Endometrial microvascular endothelial cells (primary cell): ENCODE data around the gene AUTS2. TPM values are rescaled to one million over a fixed set of nuclear protein-coding genes. Genes with fewer than 3 reads are reported as not detected.

Source experiments
- in situ Hi-C: cut with HindIII; loops from 2 replicates; pipeline ENCODE4 v1.10.0; 2017; ENCODE audit warnings: low sequenced_read_pairs, low pct_unique_long_range_greater_than_20kb; ENCODE audit errors: inconsistent ontology term
- total RNA-seq: library from RNA; depleted of rRNA; stranded (reverse); fragments of >200 nt; gene quantifications from one replicate; pipeline ENCODE4 v1.2.3, GENCODE V29; 2015; ENCODE audit errors: inconsistent ontology term

AUTS2 gene
- total RNA-seq, 1 donor from 2014 or later, result 0.09 TPM

- in situ Hi-C loops, result no loop called here
Measured at GRCh38 chr7:70766694-70767093, 1168.4 kb downstream of the AUTS2 start.

GRCh38 chr7:70770154-70770553, 1171.9 kb downstream of the AUTS2 start:
- in situ Hi-C loops, result no loop called here

GRCh38 chr7:70771451-70771850, 1173.2 kb downstream of the AUTS2 start:
- in situ Hi-C loops, result no loop called here

GRCh38 chr7:70772891-70773290, 1174.6 kb downstream of the AUTS2 start:
- in situ Hi-C loops, result no loop called here

GRCh38 chr7:70773406-70773805, 1175.1 kb downstream of the AUTS2 start:
- in situ Hi-C loops, result no loop called here

- in situ Hi-C loops, result no loop called here
Measured at GRCh38 chr7:70774950-70775527, 1176.8 kb downstream of the AUTS2 start.

- in situ Hi-C loops, result no loop called here
Measured at GRCh38 chr7:70775570-70776156, 1177.4 kb downstream of the AUTS2 start.

GRCh38 chr7:70776627-70777101, 1178.4 kb downstream of the AUTS2 start:
- in situ Hi-C loops, result no loop called here

GRCh38 chr7:70777251-70777650, 1179.0 kb downstream of the AUTS2 start:
- in situ Hi-C loops, result no loop called here

GRCh38 chr7:70778585-70778984, 1180.3 kb downstream of the AUTS2 start:
- in situ Hi-C loops, result no loop called here

- in situ Hi-C loops, result no loop called here
Measured at GRCh38 chr7:70779321-70779720, 1181.0 kb downstream of the AUTS2 start.

GRCh38 chr7:70781922-70782311, 1183.6 kb downstream of the AUTS2 start:
- in situ Hi-C loops, result no loop called here

GRCh38 chr7:70782796-70783195, 1184.5 kb downstream of the AUTS2 start:
- in situ Hi-C loops, result no loop called here

- in situ Hi-C loops, result no loop called here
Measured at GRCh38 chr7:70785427-70785826, 1187.2 kb downstream of the AUTS2 start.

- in situ Hi-C loops, result no loop called here
Measured at GRCh38 chr7:70786076-70786475, 1187.8 kb downstream of the AUTS2 start.

- in situ Hi-C loops, result no loop called here
Measured at GRCh38 chr7:70787286-70787685, 1189.0 kb downstream of the AUTS2 start.

GRCh38 chr7:70787771-70788170, 1189.5 kb downstream of the AUTS2 start:
- in situ Hi-C loops, result no loop called here

GRCh38 chr7:70788276-70788675, 1190.0 kb downstream of the AUTS2 start:
- in situ Hi-C loops, result no loop called here

GRCh38 chr7:70789481-70790214, 1191.4 kb downstream of the AUTS2 start:
- in situ Hi-C loops, result no loop called here
